ENCODE results near the gene SPRR2G. TPM values are rescaled to one million over a fixed set of nuclear protein-coding genes. Genes with fewer than 3 reads are reported as not detected.
A peak's percentile ranks its signal among the peaks of the same experiment; 100 is the strongest.
"Not testable (repeated sequence)": the region's sequence is repeated elsewhere in the genome, so short reads cannot be mapped to it uniquely, and the experiment has no call there.

Gene SPRR2G
- total RNA-seq, 4 donors from 2014 or later, result 9.0 TPM; not detected in 3

GRCh38 chr1:153152481-153152880, 1.8 kb upstream of the SPRR2G start:
- Histone ChIP-seq H3K36me3 (no peaks in the 10 kb centered on the region), H3K27me3 (no peaks in the 10 kb centered on the region), H3K4me3 (no peak overlapping the region), H3K27ac (no peak overlapping the region), H3K4me1 (no peaks in the 10 kb centered on the region), H3K9me3 (no peaks in the 10 kb centered on the region)
- WGBS, 2 donors, result 53 to 68% methylated on average over 3 of the region's 3 CpGs
- intact Hi-C loops (cut with DNase I), result no loop called here
- TF ChIP-seq CTCF (IDR thresholded peaks at IDR 0.05) (no peak), POLR2A (IDR thresholded peaks at IDR 0.05) (no peak)
- no peak for DNase-seq

GRCh38 chr1:153141377-153141776, 9.3 kb downstream of the SPRR2G start:
- no peaks in the 10 kb centered on the region for H3K36me3 ChIP-seq
- WGBS, 2 donors, result 80 to 83% methylated on average over 3 of the region's 3 CpGs
- H3K27ac ChIP-seq, result peak overlapping the region in 2 of 4 donors; percentile 58 to 70
- H3K4me1 ChIP-seq, result peaks cover 0 to 5% (median 0%) of the 10 kb centered on the region in 3 donors
- H3K27me3 ChIP-seq, result no peaks in the 10 kb centered on the region
- intact Hi-C loops (cut with DNase I), result no loop called here
- H3K4me3 ChIP-seq, result peak overlapping the region in 1 of 4 donors; percentile 15
- DNase-seq, result no peak
- no peak for TF ChIP-seq CTCF (IDR thresholded peaks at IDR 0.05)
- TF ChIP-seq POLR2A (IDR thresholded peaks at IDR 0.05), result no peak
- H3K9me3 ChIP-seq, result no peaks in the 10 kb centered on the region

GRCh38 chr1:153140484-153140883, 10.2 kb downstream of the SPRR2G start:
- 57 to 75% methylated on average over 3 of the region's 3 CpGs for WGBS, 2 donors
- Histone ChIP-seq H3K27ac (peak overlapping the region in 1 of 4 donors; percentile 70), H3K4me1 (peaks cover 0 to 5% (median 0%) of the 10 kb centered on the region in 3 donors), H3K27me3 (no peaks in the 10 kb centered on the region), H3K36me3 (no peaks in the 10 kb centered on the region), H3K4me3 (peak overlapping the region in 1 of 4 donors; percentile 15), H3K9me3 (no peaks in the 10 kb centered on the region)
- TF ChIP-seq POLR2A (IDR thresholded peaks at IDR 0.05) (no peak), CTCF (IDR thresholded peaks at IDR 0.05) (no peak)
- DNase-seq, result no peak
- intact Hi-C loops (cut with DNase I), result no loop called here

- H3K27ac ChIP-seq, result no peak overlapping the region
- H3K4me1 ChIP-seq, result peaks cover 0 to 3% (median 0%) of the 10 kb centered on the region in 3 donors
- no peak overlapping the region for H3K4me3 ChIP-seq
- peaks cover 0 to 5% (median 0%) of the 10 kb centered on the region in 4 donors for H3K27me3 ChIP-seq
- no peak for TF ChIP-seq POLR2A (IDR thresholded peaks at IDR 0.05)
- TF ChIP-seq CTCF (IDR thresholded peaks at IDR 0.05), result no peak
- WGBS, 2 donors, result 60% methylated on average over 2 of the region's 2 CpGs
- DNase-seq, result no peak
- intact Hi-C loops (cut with DNase I), result no loop called here
- H3K36me3 ChIP-seq, result no peaks in the 10 kb centered on the region
- H3K9me3 ChIP-seq, result no peaks in the 10 kb centered on the region
Observed at GRCh38 chr1:153133743-153134142, 16.9 kb downstream of the SPRR2G start.

GRCh38 chr1:153133267-153133666, 17.4 kb downstream of the SPRR2G start:
- peaks cover 0 to 3% (median 0%) of the 10 kb centered on the region in 3 donors for H3K4me1 ChIP-seq
- H3K4me3 ChIP-seq, result no peak overlapping the region
- WGBS, 2 donors, result 80 to 91% methylated on average over 1 of the region's 1 CpG
- no peaks in the 10 kb centered on the region for H3K36me3 ChIP-seq
- H3K9me3 ChIP-seq, result no peaks in the 10 kb centered on the region
- DNase-seq, result no peak
- H3K27ac ChIP-seq, result no peak overlapping the region
- no peak for TF ChIP-seq POLR2A (IDR thresholded peaks at IDR 0.05)
- no peak for TF ChIP-seq CTCF (IDR thresholded peaks at IDR 0.05)
- intact Hi-C loops (cut with DNase I), result no loop called here
- H3K27me3 ChIP-seq, result peaks cover 0 to 5% (median 0%) of the 10 kb centered on the region in 4 donors

GRCh38 chr1:153128688-153129087, 22.0 kb downstream of the SPRR2G start:
- intact Hi-C loops (cut with DNase I); H3K4me3 ChIP-seq; H3K36me3 ChIP-seq; H3K9me3 ChIP-seq; H3K27ac ChIP-seq; H3K27me3 ChIP-seq; DNase-seq: not testable (repeated sequence)
- 87 to 89% methylated on average over 4 of the region's 4 CpGs for WGBS, 2 donors
- H3K4me1 ChIP-seq, result peaks cover 0 to 16% (median 0%) of the 10 kb centered on the region in 3 donors

Data from esophagus squamous epithelium (tissue), 5 donors.